K562 (cell line): ENCODE data around the gene BBC3. TPM values are rescaled to one million over a fixed set of nuclear protein-coding genes. Genes with fewer than 3 reads are reported as not detected.
A peak's percentile ranks its signal among the peaks of the same experiment; 100 is the strongest.

ENCODE experiments used
- CBFA2T2 ChIP-seq: fragments of 450-650 bp; conservative IDR thresholded peaks from 2 replicates; pipeline ENCODE4 v1.6.1; 2017; ENCODE audit warnings: mild to moderate bottlenecking
- FOXK1 ChIP-seq: sonication (generic); formaldehyde crosslinking; IDR thresholded peaks from 2 replicates; pipeline ENCODE4 v1.8.0; 2022; ENCODE audit warnings: missing genetic modification reagents, mild to moderate bottlenecking, borderline replicate concordance
- FOXM1 ChIP-seq, 2 experiments: fragments of 450-650 bp in 1 of 2; sonication (generic) in 1 of 2; formaldehyde crosslinking in 1 of 2; IDR thresholded peaks; 2 replicates each; pipeline versions ENCODE4 v1.6.1 to v1.9.0; 2017 to 2022; ENCODE audit warnings: low read depth in 2 of 2, mild to moderate bottlenecking in 2 of 2, missing genetic modification reagents in 1 of 2, moderate library complexity in 1 of 2
- FOXP1 ChIP-seq: sonication (generic); formaldehyde crosslinking; IDR thresholded peaks from 2 replicates; pipeline ENCODE4 v1.8.0; 2022; ENCODE audit warnings: mild to moderate bottlenecking, missing genetic modification reagents
- HSF4 ChIP-seq: fragments of 250-450 bp; sonication (Bioruptor Pico); IDR thresholded peaks from 2 replicates; pipeline ENCODE4 v2.1.2; 2022; ENCODE audit warnings: mild to moderate bottlenecking, moderate library complexity, borderline replicate concordance
- ILF3 ChIP-seq: fragments of 450-650 bp; IDR thresholded peaks from 2 replicates; pipeline ENCODE4 v1.6.1; 2018; ENCODE audit warnings: antibody characterized with exemption, mild to moderate bottlenecking, moderate library complexity, borderline replicate concordance
- IRF2 ChIP-seq: sonication (generic); formaldehyde crosslinking; IDR thresholded peaks from 2 replicates; pipeline ENCODE4 v1.8.1; 2022; ENCODE audit warnings: mild to moderate bottlenecking, missing genetic modification reagents
- MBD2 ChIP-seq: sonication (generic); IDR thresholded peaks from 2 replicates; pipeline ENCODE4 v1.6.1; 2016; ENCODE audit warnings: low read depth, borderline replicate concordance
- MTA1 ChIP-seq: fragments of 450-650 bp; IDR thresholded peaks from 2 replicates; pipeline ENCODE4 v1.6.1; 2017; ENCODE audit warnings: borderline replicate concordance
- NCOA1 ChIP-seq: fragments of 450-650 bp; IDR thresholded peaks from 2 replicates; pipeline ENCODE4 v1.6.1; 2016; ENCODE audit warnings: low read depth
- NFIC ChIP-seq: fragments of 450-650 bp; IDR thresholded peaks from 2 replicates; pipeline ENCODE4 v1.6.1; 2017; ENCODE audit warnings: mild to moderate bottlenecking, inconsistent platforms
- NR2C1 ChIP-seq, 2 experiments: fragments of 450-650 bp; IDR thresholded peaks; 2 replicates each; pipeline ENCODE4 v1.6.1; 2017; ENCODE audit warnings: mild to moderate bottlenecking in 2 of 2, antibody characterized with exemption in 1 of 2, inconsistent platforms in 1 of 2, missing compliant biosample characterization in 1 of 2, missing genetic modification characterization in 1 of 2
- PHTF2 ChIP-seq: fragments of 250-450 bp; sonication (Bioruptor Pico); IDR thresholded peaks from 2 replicates; pipeline ENCODE4 v1.5.0; 2021; ENCODE audit warnings: mild to moderate bottlenecking
- RBFOX2 ChIP-seq: fragments of 200-400 bp; formaldehyde crosslinking; IDR thresholded peaks from 2 replicates; pipeline ENCODE4 v1.6.1; 2017; ENCODE audit warnings: low read depth, mild to moderate bottlenecking, low read length, moderate library complexity
- SMARCA5 ChIP-seq: fragments of 450-650 bp; IDR thresholded peaks from 2 replicates; pipeline ENCODE4 v1.6.1; 2016
- SP2 ChIP-seq: IDR thresholded peaks from 2 replicates; pipeline ENCODE4 v1.6.1; 2011; ENCODE audit warnings: mild to moderate bottlenecking, low read depth, low read length, moderate library complexity; ENCODE audit not compliant: poor library complexity, severe bottlenecking; ENCODE audit errors: extremely low read depth
- SRSF9 ChIP-seq: fragments of 200-400 bp; formaldehyde crosslinking; IDR thresholded peaks from 2 replicates; pipeline ENCODE4 v1.6.1; 2017; ENCODE audit warnings: low read depth, low read length, borderline replicate concordance
- THRAP3 ChIP-seq: fragments of 450-650 bp; IDR thresholded peaks from 2 replicates; pipeline ENCODE4 v1.6.1; 2016; ENCODE audit warnings: mild to moderate bottlenecking, inconsistent platforms, borderline replicate concordance
- VEZF1 ChIP-seq: fragments of 200-800 bp; sonication (Bioruptor generic); IDR thresholded peaks from 2 replicates; pipeline ENCODE4 v1.6.1; 2017; ENCODE audit warnings: missing genetic modification characterization, missing compliant biosample characterization
- WHSC1 ChIP-seq: IDR thresholded peaks from one replicate; pipeline ENCODE4 v1.6.1; 2012; ENCODE audit warnings: low read length, control low read depth, inconsistent platforms
- XRCC3 ChIP-seq: fragments of 450-650 bp; IDR thresholded peaks from 2 replicates; pipeline ENCODE4 v1.6.1; 2017; ENCODE audit warnings: mild to moderate bottlenecking, moderate library complexity
- ZBTB1 ChIP-seq: sonication (generic); formaldehyde crosslinking; IDR thresholded peaks from 2 replicates; pipeline ENCODE4 v1.8.1; 2023; ENCODE audit warnings: missing genetic modification reagents, low read depth, mild to moderate bottlenecking, borderline replicate concordance
- ZFP1 ChIP-seq: fragments of 450-650 bp; formaldehyde crosslinking; IDR thresholded peaks from 2 replicates; pipeline ENCODE4 v1.4.0; 2020; ENCODE audit warnings: mild to moderate bottlenecking, mixed read lengths
- ZFP30 ChIP-seq: fragments of 250-450 bp; sonication (Bioruptor Pico); IDR thresholded peaks from 2 replicates; pipeline ENCODE4 v1.8.0; 2022; ENCODE audit warnings: moderate library complexity, mild to moderate bottlenecking, inconsistent platforms, borderline replicate concordance
- ZNF766 ChIP-seq: fragments of 200-800 bp; sonication (Bioruptor generic); conservative IDR thresholded peaks from 2 replicates; pipeline ENCODE4 v1.6.1; 2016; ENCODE audit warnings: missing genetic modification characterization, missing compliant biosample characterization
- polyA plus RNA-seq, 8 experiments: library from polyadenylated mRNA; depleted of rRNA in 4 of 8; stranded (reverse) in 5 of 8; unstranded in 3 of 8; fragments of >200 nt; fragmentation: Nextera tagmentation in 2 of 8; fragmentation: Illumina TruSeq in 1 of 8; extraction: Ambion mirVana in 2 of 8; extraction: Trizol in 1 of 8; gene quantifications; 2 replicates each; pipeline versions ENCODE4 v1.2.1 to v1.2.3, GENCODE V29; 2011 to 2014; ENCODE audit warnings: inconsistent platforms in 1 of 8, missing spikeins in 1 of 8
- total RNA-seq, 7 experiments: library from RNA; depleted of rRNA in 6 of 7; stranded (reverse); fragments of >200 nt in 6 of 7; fragmentation: Illumina TruSeq in 2 of 7; extraction: Trizol in 2 of 7; gene quantifications; 2 replicates each; pipeline versions ENCODE4 v1.2.1 to v1.2.3, GENCODE V29; 2011 to 2021; ENCODE audit warnings: low replicate concordance in 1 of 7
- TF ChIP-seq, protein P1 (sequence below): sonication (generic); formaldehyde crosslinking; IDR thresholded peaks from 2 replicates; pipeline ENCODE4 v1.8.1; 2022; ENCODE audit warnings: missing genetic modification reagents

Gene BBC3
- total and polyA plus RNA-seq, 9 of the 15 experiments (the other 6 are each of a cell fraction or from before 2014, with no cell fraction given), result 0.15 to 30.7 (median 4.8) TPM

- TF ChIP-seq RBFOX2, result peak; percentile 92
- no peak for TF ChIP-seq ZFP30 (CRISPR knock-in tag)
- no peak for TF ChIP-seq NR2C1 (IDR thresholded peaks at IDR 0.05)
- TF ChIP-seq NR2C1 (tag; IDR thresholded peaks at IDR 0.05), result 0 out of 2 replicates have a peak, but pooled peaks have one; percentile 9
- TF ChIP-seq NCOA1, result peak; percentile 91
- no peak for TF ChIP-seq XRCC3
- TF ChIP-seq ZBTB1, result peak; percentile 61; the same call in 1 of the 2 replicates
- no peak for TF ChIP-seq SRSF9
- no peak for TF ChIP-seq PHTF2
- peak; percentile 99 for TF ChIP-seq SMARCA5
- peak; percentile 37; the same call in 1 of the 2 replicates for TF ChIP-seq MTA1
- TF ChIP-seq ZNF766 (CRISPR knock-in tag), result peak; percentile 80
- no peak for TF ChIP-seq ILF3
- TF ChIP-seq IRF2, result no peak
- no peak for TF ChIP-seq THRAP3
- peak; percentile 94 for TF ChIP-seq VEZF1 (CRISPR knock-in tag)
- no peak for TF ChIP-seq SP2
- TF ChIP-seq, protein P1, sequence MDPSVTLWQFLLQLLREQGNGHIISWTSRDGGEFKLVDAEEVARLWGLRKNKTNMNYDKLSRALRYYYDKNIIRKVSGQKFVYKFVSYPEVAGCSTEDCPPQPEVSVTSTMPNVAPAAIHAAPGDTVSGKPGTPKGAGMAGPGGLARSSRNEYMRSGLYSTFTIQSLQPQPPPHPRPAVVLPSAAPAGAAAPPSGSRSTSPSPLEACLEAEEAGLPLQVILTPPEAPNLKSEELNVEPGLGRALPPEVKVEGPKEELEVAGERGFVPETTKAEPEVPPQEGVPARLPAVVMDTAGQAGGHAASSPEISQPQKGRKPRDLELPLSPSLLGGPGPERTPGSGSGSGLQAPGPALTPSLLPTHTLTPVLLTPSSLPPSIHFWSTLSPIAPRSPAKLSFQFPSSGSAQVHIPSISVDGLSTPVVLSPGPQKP (CRISPR knock-in tag), result no peak
- peak; percentile 81 for TF ChIP-seq FOXM1 (IDR thresholded peaks at IDR 0.05; ENCODE audit: low read depth)
- TF ChIP-seq FOXM1 (CRISPR knock-in tag; IDR thresholded peaks at IDR 0.05; ENCODE audit: low read depth), result no peak
- TF ChIP-seq MBD2, result peak; percentile 74; the same call in 1 of the 2 replicates
- TF ChIP-seq WHSC1, result no peak
- TF ChIP-seq CBFA2T2, result peak; percentile 84
- peak; percentile 77; the same call in 1 of the 2 replicates for TF ChIP-seq FOXP1
- TF ChIP-seq HSF4, result no peak
- peak; percentile 85; the same call in 1 of the 2 replicates for TF ChIP-seq FOXK1
- TF ChIP-seq ZFP1, result no peak
- TF ChIP-seq NFIC, result peak; percentile 85
Observed at GRCh38 chr19:47243776-47244547, 13.0 kb upstream of the BBC3 start (continued).
